Omental fat pad (tissue), 4 donors: ENCODE measurements around the gene PTPRO. TPM values are rescaled to one million over a fixed set of nuclear protein-coding genes. Genes with fewer than 3 reads are reported as not detected.

ENCODE experiments used
- ATAC-seq: fragments of 150-250 bp; one replicate; pipeline ENCODE4 v1.9.1; 2016; ENCODE audit warnings: mild to moderate bottlenecking, moderate library complexity; ENCODE audit not compliant: low FRiP score
- DNase-seq: peaks from one replicate; pipeline ENCODE4 v3.0.0-alpha.2; 2019; ENCODE audit warnings: low spot score
- CTCF ChIP-seq, 3 donors: fragments of 450-650 bp; IDR thresholded peaks; one replicate each; pipeline ENCODE4 v1.5.1; 2016 to 2017; ENCODE audit warnings: antibody characterized with exemption in 3 of 3, mild to moderate bottlenecking in 3 of 3, moderate library complexity in 2 of 3
- total RNA-seq, 4 donors: library from RNA; depleted of rRNA; stranded (reverse); fragments of >200 nt; gene quantifications; one replicate each; pipeline ENCODE4 v1.1.0, GENCODE V29; 2016

PTPRO gene
- total RNA-seq, 4 donors from 2014 or later: 2.1 to 12.5 (median 5.7) TPM

GRCh38 chr12:15575671-15576541 lies 253.6 kb downstream of the PTPRO start:
- no peak for ATAC-seq
- no peak for DNase-seq
- TF ChIP-seq CTCF (IDR thresholded peaks at IDR 0.05): no peak

DNA sequence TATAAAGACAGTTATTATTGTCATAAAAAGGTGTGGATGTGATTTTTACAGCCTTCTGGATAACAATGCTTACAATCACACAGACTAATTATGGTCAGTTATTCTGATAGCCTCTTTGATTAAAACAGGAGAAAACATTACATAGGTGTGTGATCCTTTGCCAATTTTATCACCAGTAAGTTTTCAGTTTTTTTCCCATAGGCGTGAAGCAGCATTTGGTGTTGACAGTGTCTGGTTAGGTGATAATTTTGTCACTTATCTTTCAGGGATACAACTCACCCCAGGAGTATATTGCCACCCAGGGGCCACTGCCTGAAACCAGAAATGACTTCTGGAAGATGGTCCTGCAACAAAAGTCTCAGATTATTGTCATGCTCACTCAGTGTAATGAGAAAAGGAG lies 258.1 kb downstream of the PTPRO start:
- no peak for DNase-seq
- ATAC-seq: no peak
- no peak for TF ChIP-seq CTCF (IDR thresholded peaks at IDR 0.05)

GRCh38 chr12:15581006-15581405 lies 258.7 kb downstream of the PTPRO start:
- no peak for TF ChIP-seq CTCF (IDR thresholded peaks at IDR 0.05)
- ATAC-seq (no peak), DNase-seq (no peak)

DNA sequence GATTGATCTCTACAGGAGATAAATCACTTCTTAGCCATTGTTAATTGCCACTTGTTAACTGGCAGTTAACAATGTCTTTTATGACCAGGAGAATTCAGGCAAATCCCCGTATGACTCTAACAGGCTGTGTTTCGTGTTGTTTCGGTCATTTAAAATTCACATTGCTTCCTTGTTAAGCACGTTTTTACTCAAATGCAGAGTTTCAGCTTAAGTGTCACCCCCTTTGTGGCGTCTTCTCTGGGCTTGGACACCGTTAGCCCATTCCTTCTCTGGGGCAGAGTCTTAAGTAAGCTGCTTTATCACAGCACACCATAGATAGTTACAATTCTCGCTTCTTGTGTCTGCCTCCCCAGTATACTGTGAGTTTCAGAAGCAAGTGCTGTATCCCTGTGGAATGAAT lies 261.5 kb downstream of the PTPRO start:
- ATAC-seq: no peak
- DNase-seq: no peak
- no peak for TF ChIP-seq CTCF (IDR thresholded peaks at IDR 0.05)

- ATAC-seq: no peak
- TF ChIP-seq CTCF (IDR thresholded peaks at IDR 0.05): no peak
- DNase-seq: no peak
Measured at GRCh38 chr12:15584366-15585041, 262.2 kb downstream of the PTPRO start.

DNA sequence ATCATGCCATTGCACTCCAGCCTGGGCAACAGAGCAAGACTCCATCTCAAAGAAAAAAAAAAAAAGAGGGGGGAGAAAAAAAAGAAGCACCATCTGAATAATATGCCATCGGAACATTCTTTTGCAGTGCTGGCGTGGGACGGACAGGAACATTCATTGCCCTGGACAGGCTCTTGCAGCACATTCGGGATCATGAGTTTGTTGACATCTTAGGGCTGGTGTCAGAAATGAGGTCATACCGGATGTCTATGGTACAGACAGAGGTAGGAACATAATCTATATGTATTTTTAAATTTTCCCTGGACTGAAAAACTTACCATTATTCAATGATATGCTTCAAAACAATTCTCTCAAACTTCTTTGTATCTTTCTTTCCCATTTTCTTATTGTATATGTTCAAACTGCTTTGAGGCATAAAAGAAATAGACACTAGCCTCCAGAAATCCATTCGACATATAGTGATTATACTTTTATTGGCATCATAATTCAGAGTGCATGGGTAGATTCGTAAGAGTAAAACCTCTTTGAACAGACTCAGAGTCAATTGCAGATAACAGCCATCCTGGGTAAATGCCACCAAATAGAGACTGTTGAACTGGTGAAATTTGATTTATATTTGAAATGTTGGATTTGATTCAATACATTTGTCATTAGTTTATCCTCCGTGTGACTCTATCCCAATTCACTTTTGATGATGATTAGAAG lies 267.2 kb downstream of the PTPRO start:
- no peak for ATAC-seq
- TF ChIP-seq CTCF (IDR thresholded peaks at IDR 0.05): no peak
- DNase-seq: no peak
